ENCODE measurements around the gene PEA15. TPM values are rescaled to one million over a fixed set of nuclear protein-coding genes. Genes with fewer than 3 reads are reported as not detected.

Gene PEA15
- total RNA-seq, 2 experiments from 2014 or later: 9.4 to 10.3 TPM

DNA sequence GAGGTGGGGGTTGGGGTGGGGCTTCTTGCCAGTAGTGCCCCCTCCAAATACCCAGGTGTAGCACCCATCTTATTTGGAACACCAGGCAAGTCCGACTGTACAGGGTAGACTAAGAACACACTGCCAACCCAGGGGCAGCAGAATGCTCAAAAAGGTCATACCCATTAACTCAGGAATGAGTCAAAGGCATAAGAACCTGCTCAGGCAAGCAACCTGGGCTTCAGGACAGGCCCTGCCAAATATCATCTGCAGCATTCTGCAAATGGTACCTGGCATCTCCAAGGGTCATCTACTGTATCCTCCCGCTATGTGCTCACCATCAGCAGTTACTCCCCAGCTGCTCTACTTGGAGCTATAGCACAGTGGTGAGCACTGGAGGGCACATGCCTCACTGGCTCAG, 19.4 kb downstream of the PEA15 start:
- Histone ChIP-seq H3K9me3 (ENCODE audit: control insufficient read depth in 1 of 2, insufficient read depth in 1 of 2, low read length in 2 of 2) (no peaks in the 10 kb centered on the region), H3K27ac (ENCODE audit: low read depth in 1 of 2, low read length in 2 of 2) (no peak overlapping the region), H3K27me3 (ENCODE audit: control insufficient read depth in 1 of 2, insufficient read depth in 2 of 2, low read length in 2 of 2) (no peaks in the 10 kb centered on the region), H3K36me3 (ENCODE audit: insufficient read depth, low read length) (peaks cover 97% of the 10 kb centered on the region), H3K4me3 (ENCODE audit: low read length) (no peak overlapping the region), H3K4me1 (ENCODE audit: insufficient read depth, low read length) (no peaks in the 10 kb centered on the region)
- Mint-ChIP-seq H3K27ac (no peak overlapping the region), H3K9me3 (no peaks in the 10 kb centered on the region), H3K4me3 (no peak overlapping the region), H3K36me3 (ENCODE audit: low read depth) (peaks cover 18% of the 10 kb centered on the region), H3K4me1 (ENCODE audit: low read depth) (no peaks in the 10 kb centered on the region), H3K27me3 (no peaks in the 10 kb centered on the region)
- ATAC-seq (ENCODE audit: poor library complexity) (no peak), DNase-seq (no peak)
- CTCF ChIA-PET: no interaction called here
- intact Hi-C loops (cut with DNase I, micrococcal nuclease): no loop called here
- TF ChIP-seq, protein P1, sequence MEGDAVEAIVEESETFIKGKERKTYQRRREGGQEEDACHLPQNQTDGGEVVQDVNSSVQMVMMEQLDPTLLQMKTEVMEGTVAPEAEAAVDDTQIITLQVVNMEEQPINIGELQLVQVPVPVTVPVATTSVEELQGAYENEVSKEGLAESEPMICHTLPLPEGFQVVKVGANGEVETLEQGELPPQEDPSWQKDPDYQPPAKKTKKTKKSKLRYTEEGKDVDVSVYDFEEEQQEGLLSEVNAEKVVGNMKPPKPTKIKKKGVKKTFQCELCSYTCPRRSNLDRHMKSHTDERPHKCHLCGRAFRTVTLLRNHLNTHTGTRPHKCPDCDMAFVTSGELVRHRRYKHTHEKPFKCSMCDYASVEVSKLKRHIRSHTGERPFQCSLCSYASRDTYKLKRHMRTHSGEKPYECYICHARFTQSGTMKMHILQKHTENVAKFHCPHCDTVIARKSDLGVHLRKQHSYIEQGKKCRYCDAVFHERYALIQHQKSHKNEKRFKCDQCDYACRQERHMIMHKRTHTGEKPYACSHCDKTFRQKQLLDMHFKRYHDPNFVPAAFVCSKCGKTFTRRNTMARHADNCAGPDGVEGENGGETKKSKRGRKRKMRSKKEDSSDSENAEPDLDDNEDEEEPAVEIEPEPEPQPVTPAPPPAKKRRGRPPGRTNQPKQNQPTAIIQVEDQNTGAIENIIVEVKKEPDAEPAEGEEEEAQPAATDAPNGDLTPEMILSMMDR (IDR thresholded peaks at IDR 0.05): no peak
- POLR2A ChIA-PET: no interaction called here

DNA sequence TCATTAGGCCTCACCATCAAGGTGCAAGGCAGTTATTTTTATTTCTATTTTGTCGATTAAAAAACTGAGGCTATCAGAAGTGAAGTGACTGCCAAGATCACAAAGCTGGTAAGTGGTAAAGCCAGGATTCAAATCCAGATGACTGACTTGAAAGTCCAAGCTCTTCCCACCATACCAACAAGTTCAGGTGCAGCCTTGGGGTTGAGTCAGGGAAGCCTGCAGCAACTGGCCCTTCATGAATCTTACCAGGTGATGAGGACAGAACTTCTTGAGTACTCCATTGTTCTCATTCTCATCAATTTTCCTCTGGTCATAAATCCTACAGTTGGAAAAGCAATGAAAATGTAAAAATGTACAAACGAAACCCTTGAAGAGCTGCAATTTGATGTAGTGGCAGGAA, 20.2 kb downstream of the PEA15 start:
- ChIA-PET POLR2A (no interaction called here), CTCF (interaction anchor here (1.4 kb wide), 1 partner anchor 27 kb away, joined by 3 read pairs; no protein-coding TSS in a partner anchor)
- TF ChIP-seq, protein P1 (IDR thresholded peaks at IDR 0.05): no peak
- Histone ChIP-seq H3K9me3 (ENCODE audit: control insufficient read depth in 1 of 2, insufficient read depth in 1 of 2, low read length in 2 of 2) (no peaks in the 10 kb centered on the region), H3K27me3 (ENCODE audit: control insufficient read depth in 1 of 2, insufficient read depth in 2 of 2, low read length in 2 of 2) (no peaks in the 10 kb centered on the region), H3K4me1 (ENCODE audit: insufficient read depth, low read length) (no peaks in the 10 kb centered on the region), H3K4me3 (ENCODE audit: low read length) (no peak overlapping the region), H3K27ac (ENCODE audit: low read depth in 1 of 2, low read length in 2 of 2) (no peak overlapping the region), H3K36me3 (ENCODE audit: insufficient read depth, low read length) (peaks cover 95% of the 10 kb centered on the region)
- DNase-seq: no peak
- Mint-ChIP-seq H3K36me3 (ENCODE audit: low read depth) (peaks cover 25% of the 10 kb centered on the region), H3K27me3 (no peaks in the 10 kb centered on the region), H3K4me1 (ENCODE audit: low read depth) (no peaks in the 10 kb centered on the region), H3K9me3 (no peaks in the 10 kb centered on the region), H3K27ac (no peak overlapping the region), H3K4me3 (no peak overlapping the region)
- intact Hi-C loops (cut with DNase I, micrococcal nuclease): no loop called here
- ATAC-seq (ENCODE audit: poor library complexity): no peak

DNA sequence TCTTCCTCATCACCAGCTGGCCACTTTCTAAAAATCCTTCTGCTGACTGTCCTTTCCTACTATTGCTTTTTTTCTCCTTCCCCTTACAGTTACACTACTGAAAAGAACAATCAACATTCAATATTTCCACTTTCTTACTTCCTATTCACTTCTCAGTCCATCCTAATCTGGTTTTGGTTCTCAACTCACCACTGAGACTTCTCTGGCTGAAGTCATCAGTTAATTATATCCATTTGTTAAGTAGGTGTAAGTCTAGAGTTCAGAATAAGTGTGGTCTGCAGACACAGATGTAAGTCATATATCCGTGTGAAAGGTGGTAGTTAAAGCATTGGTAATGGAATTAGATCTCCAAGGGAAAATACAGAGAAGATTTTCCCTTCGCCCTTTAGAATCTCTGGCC, 21.4 kb downstream of the PEA15 start:
- no peak for DNase-seq

More for the DNA sequence above, 21.4 kb downstream of the PEA15 start:
- Mint-ChIP-seq H3K27ac (no peak overlapping the region), H3K4me3 (no peak overlapping the region), H3K36me3 (ENCODE audit: low read depth) (peaks cover 38% of the 10 kb centered on the region), H3K4me1 (ENCODE audit: low read depth) (no peaks in the 10 kb centered on the region), H3K9me3 (no peaks in the 10 kb centered on the region), H3K27me3 (no peaks in the 10 kb centered on the region)
- Histone ChIP-seq H3K4me1 (ENCODE audit: insufficient read depth, low read length) (no peaks in the 10 kb centered on the region), H3K27me3 (ENCODE audit: control insufficient read depth in 1 of 2, insufficient read depth in 2 of 2, low read length in 2 of 2) (no peaks in the 10 kb centered on the region), H3K27ac (ENCODE audit: low read depth in 1 of 2, low read length in 2 of 2) (no peak overlapping the region), H3K36me3 (ENCODE audit: insufficient read depth, low read length) (peaks cover 94% of the 10 kb centered on the region), H3K4me3 (ENCODE audit: low read length) (no peak overlapping the region), H3K9me3 (ENCODE audit: control insufficient read depth in 1 of 2, insufficient read depth in 1 of 2, low read length in 2 of 2) (no peaks in the 10 kb centered on the region)
- TF ChIP-seq, protein P1 (IDR thresholded peaks at IDR 0.05): no peak
- intact Hi-C loops (cut with DNase I, micrococcal nuclease): no loop called here
- ATAC-seq (ENCODE audit: poor library complexity): no peak
- ChIA-PET CTCF (interaction anchor here (1.4 kb wide), 1 partner anchor 25 kb away, joined by 3 read pairs; no protein-coding TSS in a partner anchor), POLR2A (no interaction called here)

Data from CD4-positive, alpha-beta T cell (primary cell).